NT2/D1 (cell line): Measurements from ENCODE around the gene TPCN1.

Source experiments
- YY1 ChIP-seq: IDR thresholded peaks from 2 replicates; pipeline ENCODE4 v1.6.1; 2011; ENCODE audit not compliant: insufficient read length, insufficient read depth
- ZNF274 ChIP-seq: IDR thresholded peaks from 2 replicates; pipeline ENCODE4 v1.6.1; 2011; ENCODE audit warnings: mild to moderate bottlenecking, low read depth, low read length

DNA sequence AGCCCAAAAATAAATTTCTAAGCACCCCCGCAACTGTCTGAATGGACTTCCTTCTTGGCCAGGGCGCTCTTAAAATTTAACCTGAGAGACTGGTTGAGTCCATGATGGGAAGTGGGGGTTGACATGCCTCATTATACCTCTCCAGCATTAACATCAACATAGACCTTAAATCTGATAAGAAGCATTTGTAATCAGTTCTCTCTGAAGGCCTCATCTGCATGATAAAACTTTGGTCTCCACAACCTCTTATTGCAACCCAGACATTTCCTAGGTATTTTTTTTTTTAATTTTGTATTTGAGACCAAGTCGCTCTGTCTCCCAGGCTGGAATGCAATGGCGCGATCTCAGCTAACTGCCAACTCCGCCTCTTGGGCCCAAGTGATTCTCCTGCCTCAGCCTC lies 124.1 kb downstream of the TPCN1 start:
- no peak for TF ChIP-seq YY1
- TF ChIP-seq ZNF274, result no peak
